GM12878 (cell line): ENCODE measurements around the gene GAS6.

ENCODE experiments used
- CHD2 ChIP-seq: IDR thresholded peaks from 2 replicates; pipeline ENCODE4 v1.6.1; 2011; ENCODE audit warnings: low read depth, low read length, improper control_type of control experiment, borderline replicate concordance
- CTCF ChIP-seq, 3 experiments: IDR thresholded peaks in 2 of 3; conservative IDR thresholded peaks in 1 of 3; 2 replicates each; pipeline ENCODE4 v1.5.1; 2011; ENCODE audit warnings: low read depth in 3 of 3, low read length in 3 of 3, mild to moderate bottlenecking in 3 of 3, control low read depth in 2 of 3, moderate library complexity in 2 of 3, inconsistent platforms in 1 of 3, mixed read lengths in 1 of 3; ENCODE audit not compliant: control insufficient read depth in 2 of 3, insufficient read depth in 1 of 3; ENCODE audit errors: extremely low read depth in 1 of 3
- EP300 ChIP-seq, 2 experiments: fragments of 150-350 bp in 1 of 2; IDR thresholded peaks; 2 replicates each; pipeline ENCODE4 v1.6.1; 2011 to 2012; ENCODE audit warnings: low read depth in 2 of 2, low read length in 2 of 2, borderline replicate concordance in 1 of 2, improper control_type of control experiment in 1 of 2, inconsistent platforms in 1 of 2; ENCODE audit not compliant: control insufficient read depth in 1 of 2
- EZH2 ChIP-seq: IDR thresholded peaks from 2 replicates; pipeline ENCODE4 v1.6.1; 2012; ENCODE audit warnings: low read depth, mild to moderate bottlenecking, control low read depth, inconsistent platforms, low read length, borderline replicate concordance; ENCODE audit not compliant: control insufficient read depth
- HDAC6 ChIP-seq: fragments of 200-600 bp; sonication (generic); IDR thresholded peaks from one replicate; pipeline ENCODE4 v1.8.0; 2017; ENCODE audit warnings: antibody characterized with exemption; ENCODE audit not compliant: unreplicated experiment
- JUNB ChIP-seq: IDR thresholded peaks from 2 replicates; pipeline ENCODE4 v1.6.1; 2016; ENCODE audit warnings: antibody characterized with exemption, mild to moderate bottlenecking
- MAX ChIP-seq: IDR thresholded peaks from 2 replicates; pipeline ENCODE4 v1.6.1; 2012; ENCODE audit warnings: low read depth, low read length, improper control_type of control experiment
- MTA2 ChIP-seq: fragments of 450-650 bp; IDR thresholded peaks from 2 replicates; pipeline ENCODE4 v1.6.1; 2016; ENCODE audit warnings: low read depth, mild to moderate bottlenecking, moderate library complexity
- NFIC ChIP-seq: IDR thresholded peaks from 2 replicates; pipeline ENCODE4 v1.6.1; 2012; ENCODE audit warnings: low read depth, mild to moderate bottlenecking, inconsistent platforms, low read length, moderate library complexity
- NFYA ChIP-seq: IDR thresholded peaks from 2 replicates; pipeline ENCODE4 v1.6.1; 2011; ENCODE audit warnings: low read depth, mild to moderate bottlenecking, low read length, improper control_type of control experiment, borderline replicate concordance
- PML ChIP-seq: IDR thresholded peaks from 2 replicates; pipeline ENCODE4 v1.6.1; 2012; ENCODE audit warnings: low read length, inconsistent platforms
- WRNIP1 ChIP-seq: IDR thresholded peaks from 2 replicates; pipeline ENCODE4 v1.6.1; 2011; ENCODE audit warnings: low read depth, low read length, improper control_type of control experiment, borderline replicate concordance
- ZNF687 ChIP-seq: fragments of 450-650 bp; IDR thresholded peaks from 2 replicates; pipeline ENCODE4 v1.6.1; 2017; ENCODE audit warnings: mild to moderate bottlenecking, moderate library complexity

- TF ChIP-seq JUNB (no peak), CTCF (IDR thresholded peaks at IDR 0.05 in 2 of 3, conservative IDR thresholded peaks at IDR 0.05 in 1 of 3; ENCODE audit: control insufficient read depth in 2 of 3, extremely low read depth in 1 of 3, insufficient read depth in 1 of 3, low read depth in 3 of 3, low read length in 3 of 3) (no peak), EZH2 (no peak), HDAC6 (no peak), EP300 (IDR thresholded peaks at IDR 0.05; ENCODE audit: borderline replicate concordance in 1 of 2, control insufficient read depth in 1 of 2, low read depth in 2 of 2, low read length in 2 of 2) (no peak), NFIC (no peak), NFYA (no peak), ZNF687 (no peak), MAX (no peak), CHD2 (no peak), WRNIP1 (no peak), MTA2 (no peak), PML (no peak)
Observed at GRCh38 chr13:113883314-113883811, 19.5 kb upstream of the GAS6 start.
